NCI-H2029 (cell line): ENCODE measurements around the gene LRRC4C.

Experiments used
- DNase-seq: peaks from one replicate; lab custom pipeline; 2025; lab: John Stamatoyannopoulos, UW

Gene LRRC4C

GRCh38 chr11:40467771-40468170 lies 991.7 kb downstream of the LRRC4C start:
- DNase-seq, result no peak

DNA sequence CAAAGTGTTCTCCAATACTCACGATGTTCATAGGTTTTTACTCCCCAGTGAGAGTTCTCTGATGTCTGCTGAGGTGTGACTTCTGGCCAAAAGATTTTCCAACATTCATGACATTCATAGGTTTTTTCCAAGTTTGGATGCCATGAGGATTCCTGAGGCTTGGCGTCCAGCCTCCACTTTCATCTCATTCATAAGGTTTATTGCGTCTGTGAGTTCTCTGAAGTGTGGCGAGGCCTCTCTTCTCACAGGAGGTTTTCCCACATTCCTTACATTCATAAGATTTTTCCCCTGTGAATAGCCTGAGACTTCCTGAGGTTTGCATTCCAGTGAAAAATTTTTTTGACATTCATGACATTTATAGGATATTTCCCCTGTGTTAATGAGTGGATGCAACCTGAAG lies 1014.1 kb downstream of the LRRC4C start:
- DNase-seq, result no peak

DNA sequence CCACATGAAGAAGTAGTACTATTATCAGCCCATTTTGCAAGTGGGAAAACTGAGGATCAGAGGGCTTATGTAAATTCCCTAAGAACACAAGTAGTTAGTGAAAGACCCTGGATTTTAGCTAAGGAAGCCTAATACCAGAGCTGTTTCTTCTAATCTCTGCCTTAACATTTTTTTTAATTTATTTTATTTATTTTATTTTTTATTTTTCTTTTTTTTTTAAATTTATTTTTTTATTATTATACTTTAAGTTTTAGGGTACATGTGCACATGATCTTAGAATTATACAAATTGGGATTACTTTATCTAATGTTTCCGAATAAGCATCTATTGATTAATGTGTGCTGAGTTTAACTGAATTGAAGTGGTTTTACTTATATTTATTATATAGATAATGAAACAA lies 1015.3 kb downstream of the LRRC4C start:
- no peak for DNase-seq

DNA sequence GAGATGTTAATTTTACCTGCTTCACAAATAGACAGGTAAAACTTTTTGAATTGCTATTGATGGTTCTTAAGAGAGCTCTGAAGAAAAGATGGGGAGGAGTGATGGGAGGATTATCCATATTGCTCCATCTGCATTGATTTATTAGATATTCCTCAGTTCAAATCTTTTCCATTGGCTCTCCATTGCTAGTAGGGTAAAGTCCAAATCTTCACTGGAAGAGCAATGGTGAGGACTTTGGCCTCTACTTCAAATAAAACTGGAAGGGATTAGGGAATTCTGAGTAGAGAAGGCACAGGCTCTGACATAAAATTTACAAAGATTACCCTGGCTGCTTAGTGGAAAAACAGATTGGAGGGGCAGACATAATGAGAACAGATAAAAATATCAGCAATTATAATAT lies 1024.1 kb downstream of the LRRC4C start:
- no peak for DNase-seq

DNA sequence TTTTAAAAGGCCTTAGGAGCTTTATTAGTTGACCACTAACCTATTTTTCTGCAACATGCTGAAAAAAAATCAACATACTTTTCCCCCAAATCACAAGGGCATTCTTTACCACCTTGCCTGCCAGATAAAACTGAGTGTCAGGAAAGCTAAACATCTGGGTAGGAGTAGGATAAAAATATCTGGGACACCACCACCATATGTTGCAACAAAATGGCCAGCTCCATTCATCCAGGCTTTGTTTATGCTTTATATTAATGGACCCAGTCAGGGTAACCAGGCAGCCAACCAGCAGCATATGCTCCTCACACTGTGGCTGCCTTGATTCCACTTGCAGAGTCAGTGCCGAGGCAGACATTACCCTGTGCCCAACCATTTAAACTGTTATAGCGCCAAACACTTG lies 1024.5 kb downstream of the LRRC4C start:
- DNase-seq, result no peak

GRCh38 chr11:40432358-40432757 lies 1027.1 kb downstream of the LRRC4C start:
- no peak for DNase-seq

GRCh38 chr11:40425168-40425567 lies 1034.3 kb downstream of the LRRC4C start:
- no peak for DNase-seq

DNA sequence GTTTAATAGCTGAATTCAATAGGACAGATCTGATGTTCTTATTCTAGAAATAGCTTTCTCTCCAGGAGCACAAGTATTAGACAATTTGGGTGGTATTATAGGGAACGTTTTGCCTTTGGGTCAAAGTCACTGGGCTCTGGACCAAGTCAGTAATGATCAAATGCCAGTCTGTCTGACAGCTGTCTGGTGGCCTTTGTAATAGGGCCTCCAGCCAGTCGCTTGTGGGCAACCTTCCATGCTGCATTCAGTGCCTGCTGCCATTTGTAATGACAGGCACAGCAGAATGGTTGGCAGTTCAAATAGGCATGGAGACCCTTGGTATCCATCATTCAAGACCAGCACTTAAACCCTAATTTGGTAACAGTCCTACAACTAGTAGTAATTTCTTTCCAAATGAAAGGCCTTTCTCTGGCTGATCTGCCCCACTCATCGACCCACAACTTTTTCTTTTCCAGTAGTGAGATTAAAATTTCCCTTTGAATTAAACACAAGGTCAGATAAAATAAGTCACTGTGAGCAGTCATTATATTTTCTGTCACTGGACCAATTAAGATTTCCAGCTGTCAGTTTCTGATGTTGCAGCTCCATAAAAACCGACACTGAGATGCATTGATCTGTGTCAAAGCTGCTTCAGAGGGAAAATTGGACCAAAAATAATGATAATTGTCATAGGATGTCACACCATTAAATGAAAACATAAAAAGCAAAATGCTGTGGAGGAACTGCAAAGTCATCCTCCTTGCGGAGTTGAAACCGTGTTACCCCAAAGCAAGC lies 1038.1 kb downstream of the LRRC4C start:
- DNase-seq, result no peak

DNA sequence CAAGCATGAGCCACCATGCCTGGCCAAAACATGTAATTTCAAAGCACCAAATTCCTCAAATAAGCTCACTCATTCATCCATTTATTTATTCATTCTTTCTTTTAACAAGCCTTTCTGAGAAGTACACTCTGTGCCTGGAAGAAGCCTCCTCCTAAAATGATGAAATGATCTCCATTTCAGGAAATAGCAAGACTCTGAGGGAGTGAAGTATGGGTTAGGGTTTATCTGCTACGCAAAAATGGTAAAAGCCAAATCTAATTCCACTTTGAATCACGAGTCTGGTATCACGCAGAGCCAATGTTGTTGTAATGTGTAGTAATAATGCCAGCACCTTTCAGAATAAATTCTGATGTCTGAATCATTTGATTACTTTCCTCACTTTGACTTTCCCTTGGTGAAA lies 1041.8 kb downstream of the LRRC4C start:
- DNase-seq, result no peak

DNA sequence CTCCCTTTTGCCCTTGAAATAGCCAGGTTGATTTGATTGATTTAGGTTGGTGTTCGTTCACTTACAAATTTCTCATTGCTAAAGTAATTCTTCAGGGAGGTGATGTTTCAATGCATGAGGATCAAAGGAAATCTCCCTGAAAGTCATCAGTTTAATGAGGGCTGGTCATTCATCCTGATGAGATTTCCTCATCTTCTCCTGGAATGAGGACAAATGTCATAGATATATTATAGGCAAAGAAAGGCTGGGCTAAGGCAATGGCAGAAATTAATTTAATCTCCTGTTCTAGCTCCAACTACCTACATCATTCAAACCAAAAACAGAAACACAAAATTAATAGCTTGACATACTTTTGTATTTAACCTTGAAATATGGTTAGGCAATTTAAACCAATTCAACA lies 1052.1 kb downstream of the LRRC4C start:
- DNase-seq, result no peak

- DNase-seq, result no peak
Observed at GRCh38 chr11:40405614-40406013, 1053.8 kb downstream of the LRRC4C start.

GRCh38 chr11:40403321-40403720 lies 1056.1 kb downstream of the LRRC4C start:
- DNase-seq, result no peak

- DNase-seq, result peak; percentile 54
Observed at GRCh38 chr11:40401132-40401853, 1058.2 kb downstream of the LRRC4C start.

GRCh38 chr11:40397141-40397540 lies 1062.3 kb downstream of the LRRC4C start:
- DNase-seq, result no peak

DNA sequence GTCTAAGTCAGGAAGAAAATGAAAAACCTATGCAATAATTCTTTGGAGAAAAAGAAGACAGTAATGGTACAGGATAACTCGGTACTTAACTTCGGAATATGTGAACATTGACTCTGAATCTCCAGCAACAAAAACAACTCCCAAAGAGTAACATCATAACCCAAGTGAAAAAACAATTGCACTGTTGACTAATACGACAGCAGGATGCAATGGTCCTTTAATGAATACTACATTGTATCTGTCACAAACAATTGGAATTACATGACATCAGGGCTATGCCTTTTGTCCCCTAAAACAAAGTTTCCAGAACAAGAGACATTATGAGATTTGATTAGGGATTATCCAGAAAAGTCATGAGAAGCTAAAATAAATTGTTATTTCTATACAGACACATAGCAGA lies 1065.9 kb downstream of the LRRC4C start:
- DNase-seq, result no peak

GRCh38 chr11:40391679-40392078 lies 1067.8 kb downstream of the LRRC4C start:
- no peak for DNase-seq

- no peak for DNase-seq
Observed at GRCh38 chr11:40388097-40388818, 1071.2 kb downstream of the LRRC4C start.

DNA sequence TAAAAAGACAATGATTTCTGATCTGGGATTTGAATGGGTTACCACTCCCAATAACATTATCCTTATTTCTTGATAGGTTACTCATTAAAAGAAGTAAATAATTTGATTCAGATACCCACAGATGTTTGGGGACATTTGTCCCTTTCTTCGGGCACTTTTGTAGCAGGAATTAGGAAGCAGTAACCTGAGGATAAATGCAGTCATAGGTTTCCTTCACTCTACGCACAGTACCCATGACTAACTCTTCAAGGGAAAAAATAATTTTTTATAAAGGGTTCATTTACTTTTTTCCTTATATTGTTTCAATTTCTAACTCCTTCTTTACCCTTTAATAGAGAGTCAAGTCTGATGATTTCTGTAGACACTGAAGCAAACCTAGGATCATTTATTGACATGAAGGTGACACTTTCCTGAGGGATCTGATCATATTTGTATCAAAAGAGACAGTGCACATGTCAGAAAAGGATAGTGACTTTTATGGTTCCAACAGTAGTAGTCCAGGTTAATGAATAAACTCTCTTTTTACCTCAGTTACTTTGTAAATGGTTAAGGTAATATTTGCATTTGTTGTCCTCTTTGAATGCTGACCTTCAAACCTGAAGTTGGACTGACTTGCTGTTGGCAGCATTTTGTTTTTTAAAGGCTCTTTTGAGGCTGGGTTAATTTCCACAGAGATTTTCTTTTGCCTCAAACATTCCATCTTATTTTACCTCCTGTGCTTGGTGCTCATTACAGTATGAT lies 1072.0 kb downstream of the LRRC4C start:
- no peak for DNase-seq

- DNase-seq, result no peak
Observed at GRCh38 chr11:40384991-40385390, 1074.5 kb downstream of the LRRC4C start.

- DNase-seq, result no peak
Observed at GRCh38 chr11:40381481-40381880, 1078.0 kb downstream of the LRRC4C start.

- no peak for DNase-seq
Observed at GRCh38 chr11:40380835-40381234, 1078.6 kb downstream of the LRRC4C start.

GRCh38 chr11:40376331-40376730 lies 1083.1 kb downstream of the LRRC4C start:
- no peak for DNase-seq
